Stimulated activated CD4-positive, alpha-beta T cell treated with anti-CD3 and anti-CD28 coated beads, Interleukin-4, amount 100 ng/mL, for 48 hours (primary cell): ENCODE data around the gene RPLP2.

Experiments used
- DNase-seq, 2 donors: peaks; one replicate each; pipeline ENCODE4 v3.0.0-alpha.2; 2020; ENCODE audit warnings: low read depth in 2 of 2

The RPLP2 gene

GRCh38 chr11:773830-774229, 35.9 kb upstream of the RPLP2 start:
- no peak for DNase-seq

GRCh38 chr11:774873-775592, 34.7 kb upstream of the RPLP2 start:
- DNase-seq = no peak

GRCh38 chr11:776263-776560, 33.6 kb upstream of the RPLP2 start:
- DNase-seq = no peak

- DNase-seq = peak in 1 of 2 donors; percentile 32
Observed at GRCh38 chr11:776561-777287, 33.0 kb upstream of the RPLP2 start.

GRCh38 chr11:777288-778255, 32.2 kb upstream of the RPLP2 start, which contains the start of gene GATD1:
Gene GATD1 (minus strand): TSS chr11:777487. CDS start chr11:777462, 25 bp downstream.
- DNase-seq = peak; percentile 93 to 94

- no peak for DNase-seq
Observed at GRCh38 chr11:778976-779954, 30.5 kb upstream of the RPLP2 start.

GRCh38 chr11:779955-780532, 29.7 kb upstream of the RPLP2 start:
- no peak for DNase-seq

- DNase-seq = no peak
Observed at GRCh38 chr11:782264-783174, 27.2 kb upstream of the RPLP2 start.

GRCh38 chr11:783581-784015, 26.2 kb upstream of the RPLP2 start:
- DNase-seq = peak in 1 of 2 donors; percentile 38

GRCh38 chr11:786235-787083, 23.3 kb upstream of the RPLP2 start:
- DNase-seq = no peak

GRCh38 chr11:787084-787675, 22.6 kb upstream of the RPLP2 start:
- DNase-seq = no peak

GRCh38 chr11:788009-788640, 21.6 kb upstream of the RPLP2 start:
- DNase-seq = no peak

- DNase-seq = no peak
Observed at GRCh38 chr11:788953-789940, 20.5 kb upstream of the RPLP2 start.

- DNase-seq = peak in 1 of 2 donors; percentile 52
Observed at GRCh38 chr11:789943-790342, 19.8 kb upstream of the RPLP2 start, which contains the start of gene CEND1. Gene CEND1 (minus strand): TSS chr11:790090. CDS start chr11:788576, 1,514 bp downstream.

GRCh38 chr11:790721-791564, 18.8 kb upstream of the RPLP2 start:
- no peak for DNase-seq
